SU-DHL-6 (cell line): Measurements from ENCODE around the gene TLR10.

ENCODE experiments used
- CTCF ChIP-seq: fragments of 200-600 bp; sonication (generic); IDR thresholded peaks from one replicate; pipeline ENCODE4 v1.5.1; 2017; ENCODE audit warnings: antibody characterized with exemption, mild to moderate bottlenecking, low read length, moderate library complexity; ENCODE audit not compliant: insufficient read depth, poor library complexity, severe bottlenecking
- EZH2phosphoT487 ChIP-seq: fragments of 200-600 bp; sonication (generic), shearing (Covaris generic); conservative IDR thresholded peaks from 2 replicates; pipeline ENCODE4 v1.6.1; 2018; ENCODE audit warnings: mild to moderate bottlenecking, antibody characterized with exemption, low read length, moderate library complexity, mixed read lengths

GRCh38 chr4:38805530-38806145 lies 22.8 kb upstream of the TLR10 start:
- TF ChIP-seq CTCF: no peak
- TF ChIP-seq EZH2phosphoT487: no peak
